B cell (primary cell): ENCODE data around the gene UMOD.

ENCODE experiments used
- EZH2 ChIP-seq: IDR thresholded peaks from 2 replicates; pipeline ENCODE4 v1.6.1; 2012; ENCODE audit warnings: borderline replicate concordance, low read depth, mild to moderate bottlenecking, moderate library complexity, low read length; ENCODE audit not compliant: insufficient read depth, poor library complexity, severe bottlenecking
- TF ChIP-seq, protein P1 (sequence below): fragments of 200-600 bp; IDR thresholded peaks from one replicate; pipeline ENCODE4 v1.8.0; 2022; ENCODE audit warnings: antibody characterized with exemption, mild to moderate bottlenecking

DNA sequence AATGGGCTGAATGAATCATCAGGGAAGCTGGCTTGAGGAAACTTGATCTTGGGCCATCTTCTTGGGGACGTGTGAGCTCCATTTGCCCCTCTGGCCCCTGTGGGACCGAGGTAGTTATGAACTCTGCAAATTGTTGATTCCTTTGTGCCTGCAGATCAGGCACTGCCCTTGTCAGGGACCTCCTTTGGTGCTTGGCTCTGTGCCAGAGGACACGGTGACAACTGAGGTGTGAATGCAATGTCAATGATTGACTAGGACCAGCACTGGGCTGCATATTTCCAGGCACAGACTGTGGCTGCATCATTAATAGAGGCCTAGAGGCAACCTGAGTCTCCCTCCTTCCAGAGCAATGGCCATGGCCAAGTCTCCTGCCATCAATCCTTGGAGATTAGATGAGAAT, 28.3 kb upstream of the UMOD start:
- TF ChIP-seq, protein P1, sequence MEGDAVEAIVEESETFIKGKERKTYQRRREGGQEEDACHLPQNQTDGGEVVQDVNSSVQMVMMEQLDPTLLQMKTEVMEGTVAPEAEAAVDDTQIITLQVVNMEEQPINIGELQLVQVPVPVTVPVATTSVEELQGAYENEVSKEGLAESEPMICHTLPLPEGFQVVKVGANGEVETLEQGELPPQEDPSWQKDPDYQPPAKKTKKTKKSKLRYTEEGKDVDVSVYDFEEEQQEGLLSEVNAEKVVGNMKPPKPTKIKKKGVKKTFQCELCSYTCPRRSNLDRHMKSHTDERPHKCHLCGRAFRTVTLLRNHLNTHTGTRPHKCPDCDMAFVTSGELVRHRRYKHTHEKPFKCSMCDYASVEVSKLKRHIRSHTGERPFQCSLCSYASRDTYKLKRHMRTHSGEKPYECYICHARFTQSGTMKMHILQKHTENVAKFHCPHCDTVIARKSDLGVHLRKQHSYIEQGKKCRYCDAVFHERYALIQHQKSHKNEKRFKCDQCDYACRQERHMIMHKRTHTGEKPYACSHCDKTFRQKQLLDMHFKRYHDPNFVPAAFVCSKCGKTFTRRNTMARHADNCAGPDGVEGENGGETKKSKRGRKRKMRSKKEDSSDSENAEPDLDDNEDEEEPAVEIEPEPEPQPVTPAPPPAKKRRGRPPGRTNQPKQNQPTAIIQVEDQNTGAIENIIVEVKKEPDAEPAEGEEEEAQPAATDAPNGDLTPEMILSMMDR: no peak
- no peak for TF ChIP-seq EZH2
